ENCODE data around the gene ENDOV.

DNA sequence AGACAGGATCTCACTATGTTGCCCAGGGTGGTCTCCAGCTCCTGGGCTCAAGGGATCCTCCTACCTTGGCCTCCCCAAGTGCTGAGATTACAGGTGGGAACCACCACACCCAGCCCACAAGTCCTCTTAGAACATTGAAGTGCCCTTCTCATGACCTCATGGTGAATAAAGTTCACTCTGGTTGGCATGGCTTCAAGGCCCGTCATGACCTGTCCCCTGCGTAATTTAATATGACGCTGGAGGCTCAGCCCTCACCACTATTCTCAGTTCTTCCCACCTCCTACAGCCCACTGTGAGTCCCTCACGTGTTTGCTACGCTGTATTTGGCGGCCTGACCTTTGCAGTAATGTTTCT is 1.9 kb downstream of the ENDOV start:
- TF ChIP-seq POLR2A (IDR thresholded peaks at IDR 0.05; ENCODE audit: low read length) (no peak), GATA1 (IDR thresholded peaks at IDR 0.05; ENCODE audit: low read depth, low read length) (no peak)

Data from erythroblast (primary cell).